ENCODE measurements around the gene SRPK2. TPM values are rescaled to one million over a fixed set of nuclear protein-coding genes. Genes with fewer than 3 reads are reported as not detected.
"Not testable (repeated sequence)": the region's sequence is repeated elsewhere in the genome, so short reads cannot be mapped to it uniquely, and the experiment has no call there.

Gene SRPK2
- total RNA-seq, 2 donors from 2014 or later, result 52.6 to 99.5 TPM

GRCh38 chr7:105268056-105268455, 120.7 kb downstream of the SRPK2 start:
- peak overlapping the region; percentile 18 to 20 for H3K4me3 ChIP-seq
- H3K4me1 ChIP-seq (replicated peaks), result no peaks in the 10 kb centered on the region
- H3K27me3 ChIP-seq (replicated peaks; ENCODE audit: insufficient read depth), result no peaks in the 10 kb centered on the region
- H3K36me3 ChIP-seq, result no peaks in the 10 kb centered on the region
- TF ChIP-seq POLR2AphosphoS5 (IDR thresholded peaks at IDR 0.05), result no peak
- TF ChIP-seq, protein P1, sequence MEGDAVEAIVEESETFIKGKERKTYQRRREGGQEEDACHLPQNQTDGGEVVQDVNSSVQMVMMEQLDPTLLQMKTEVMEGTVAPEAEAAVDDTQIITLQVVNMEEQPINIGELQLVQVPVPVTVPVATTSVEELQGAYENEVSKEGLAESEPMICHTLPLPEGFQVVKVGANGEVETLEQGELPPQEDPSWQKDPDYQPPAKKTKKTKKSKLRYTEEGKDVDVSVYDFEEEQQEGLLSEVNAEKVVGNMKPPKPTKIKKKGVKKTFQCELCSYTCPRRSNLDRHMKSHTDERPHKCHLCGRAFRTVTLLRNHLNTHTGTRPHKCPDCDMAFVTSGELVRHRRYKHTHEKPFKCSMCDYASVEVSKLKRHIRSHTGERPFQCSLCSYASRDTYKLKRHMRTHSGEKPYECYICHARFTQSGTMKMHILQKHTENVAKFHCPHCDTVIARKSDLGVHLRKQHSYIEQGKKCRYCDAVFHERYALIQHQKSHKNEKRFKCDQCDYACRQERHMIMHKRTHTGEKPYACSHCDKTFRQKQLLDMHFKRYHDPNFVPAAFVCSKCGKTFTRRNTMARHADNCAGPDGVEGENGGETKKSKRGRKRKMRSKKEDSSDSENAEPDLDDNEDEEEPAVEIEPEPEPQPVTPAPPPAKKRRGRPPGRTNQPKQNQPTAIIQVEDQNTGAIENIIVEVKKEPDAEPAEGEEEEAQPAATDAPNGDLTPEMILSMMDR (IDR thresholded peaks at IDR 0.05), result peak in 1 of 4 experiments; percentile 40
- intact Hi-C loops (cut with DNase I), result no loop called here
- DNase-seq (ENCODE audit: low spot score), result no peak
- 24% methylated on average over 1 of the region's 1 CpG for WGBS
- peak overlapping the region; percentile 66 to 77 for H3K27ac ChIP-seq
- no peaks in the 10 kb centered on the region for H3K9me3 ChIP-seq

DNA sequence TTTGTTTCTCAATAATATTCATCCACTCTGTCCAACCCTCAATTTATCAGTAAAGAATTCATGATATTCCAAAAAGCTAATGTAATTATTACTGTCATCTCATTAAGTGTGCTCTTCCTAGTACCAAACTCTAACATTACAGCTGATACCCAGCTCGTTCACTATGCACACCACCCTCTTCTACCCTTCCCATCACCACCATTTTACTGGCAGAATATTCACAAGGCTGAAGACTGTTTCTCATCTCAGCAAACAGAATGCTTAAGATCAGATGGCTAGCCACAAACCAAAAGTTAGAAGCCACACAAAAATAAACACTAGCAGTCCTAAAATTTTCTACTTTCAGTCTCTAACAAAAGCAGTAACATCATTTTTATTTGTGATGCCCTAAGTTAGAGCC, 121.5 kb downstream of the SRPK2 start:
- H3K27me3 ChIP-seq (replicated peaks; ENCODE audit: insufficient read depth), result no peaks in the 10 kb centered on the region
- WGBS, result 41% methylated on average over 1 of the region's 1 CpG
- intact Hi-C loops (cut with DNase I), result no loop called here
- H3K4me1 ChIP-seq (replicated peaks), result no peaks in the 10 kb centered on the region
- no peaks in the 10 kb centered on the region for H3K9me3 ChIP-seq
- no peak overlapping the region for H3K4me3 ChIP-seq
- TF ChIP-seq POLR2AphosphoS5 (IDR thresholded peaks at IDR 0.05), result no peak
- no peak for TF ChIP-seq POLR2A (IDR thresholded peaks at IDR 0.05)
- TF ChIP-seq, protein P1 (IDR thresholded peaks at IDR 0.05), result no peak
- no peak overlapping the region for H3K27ac ChIP-seq
- H3K36me3 ChIP-seq, result no peaks in the 10 kb centered on the region
- no peak for DNase-seq (ENCODE audit: low spot score)

- H3K4me1 ChIP-seq (replicated peaks), result no peaks in the 10 kb centered on the region
- intact Hi-C loops (cut with DNase I), result no loop called here
- H3K27me3 ChIP-seq (replicated peaks; ENCODE audit: insufficient read depth), result no peaks in the 10 kb centered on the region
- no peak overlapping the region for H3K27ac ChIP-seq
- DNase-seq (ENCODE audit: low spot score), result no peak
- TF ChIP-seq, protein P1 (IDR thresholded peaks at IDR 0.05), result no peak
- TF ChIP-seq POLR2A (IDR thresholded peaks at IDR 0.05), result no peak
- no peak for TF ChIP-seq POLR2AphosphoS5 (IDR thresholded peaks at IDR 0.05)
- 77% methylated on average over 1 of the region's 1 CpG for WGBS
- H3K4me3 ChIP-seq, result no peak overlapping the region
- no peaks in the 10 kb centered on the region for H3K9me3 ChIP-seq
- no peaks in the 10 kb centered on the region for H3K36me3 ChIP-seq
Observed at GRCh38 chr7:105264707-105265106, 124.0 kb downstream of the SRPK2 start.

DNA sequence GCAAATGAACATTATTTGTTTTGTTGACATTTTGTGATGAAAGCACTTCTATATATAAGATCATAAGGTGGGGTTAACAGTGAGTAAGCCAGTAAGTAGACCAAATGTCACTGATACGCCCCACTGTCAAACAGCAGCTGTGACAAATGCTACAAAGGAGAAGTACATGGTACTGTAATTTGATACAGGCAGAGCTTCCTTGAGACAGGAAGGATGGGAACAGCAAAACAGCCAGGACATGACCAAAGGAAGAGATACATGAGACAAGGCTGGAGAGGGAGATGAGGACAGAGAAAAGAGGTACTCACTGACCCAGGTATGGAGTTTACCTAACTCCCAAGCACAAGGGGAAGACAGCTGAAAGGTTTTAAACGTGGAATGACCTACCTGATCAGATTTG, 127.0 kb downstream of the SRPK2 start:
- no peak for TF ChIP-seq POLR2AphosphoS5 (IDR thresholded peaks at IDR 0.05)
- Histone ChIP-seq H3K4me3 (no peak overlapping the region), H3K27ac (no peak overlapping the region), H3K4me1 (replicated peaks) (no peaks in the 10 kb centered on the region), H3K9me3 (no peaks in the 10 kb centered on the region), H3K36me3 (no peaks in the 10 kb centered on the region), H3K27me3 (replicated peaks; ENCODE audit: insufficient read depth) (no peaks in the 10 kb centered on the region)
- DNase-seq (ENCODE audit: low spot score), result no peak
- intact Hi-C loops (cut with DNase I), result no loop called here
- 30% methylated on average over 2 of the region's 2 CpGs for WGBS

GRCh38 chr7:105260201-105260871, 128.4 kb downstream of the SRPK2 start:
- H3K9me3 ChIP-seq; H3K27ac ChIP-seq; H3K4me3 ChIP-seq; H3K4me1 ChIP-seq (replicated peaks); H3K36me3 ChIP-seq; intact Hi-C loops (cut with DNase I); DNase-seq (ENCODE audit: low spot score); H3K27me3 ChIP-seq (replicated peaks; ENCODE audit: insufficient read depth): not testable (repeated sequence)
- WGBS, result 97% methylated on average over 2 of the region's 2 CpGs

GRCh38 chr7:105258919-105259318, 129.8 kb downstream of the SRPK2 start:
- H3K27me3 ChIP-seq (replicated peaks; ENCODE audit: insufficient read depth); DNase-seq (ENCODE audit: low spot score); H3K4me1 ChIP-seq (replicated peaks); H3K9me3 ChIP-seq; intact Hi-C loops (cut with DNase I); H3K36me3 ChIP-seq; H3K4me3 ChIP-seq; H3K27ac ChIP-seq: not testable (repeated sequence)

All from prostate gland (tissue), 2 donors.